Aortic smooth muscle cell (primary cell): ENCODE data around the gene PPM1A. TPM values are rescaled to one million over a fixed set of nuclear protein-coding genes. Genes with fewer than 3 reads are reported as not detected.

ENCODE experiments used
- total RNA-seq: library from RNA; depleted of rRNA; stranded (reverse); fragments of >200 nt; gene quantifications from 2 replicates; pipeline ENCODE4 v1.2.3, GENCODE V29; 2014

The PPM1A gene
- 15.9 and 34.9 TPM in 2 replicates for total RNA-seq

GRCh38 chr14:60248697-60249318 lies at the start of gene PPM1A:
PPM1A (plus strand) TSS chr14:60249221; CDS start chr14:60282704, 33,483 bp downstream.

Other genes with a start within 250 kb of the PPM1A start
- gene PCNX4, start 157.3 kb upstream of the PPM1A start, total RNA-seq, result 65.4 and 69.3 TPM in 2 replicates
- gene DHRS7, start 83.8 kb upstream of the PPM1A start, total RNA-seq, result 69.7 and 81.9 TPM in 2 replicates
- not detected in 2 replicates for gene C14orf39, start 236.8 kb downstream of the PPM1A start, total RNA-seq